ENCODE data around the gene HIVEP3.

DNA sequence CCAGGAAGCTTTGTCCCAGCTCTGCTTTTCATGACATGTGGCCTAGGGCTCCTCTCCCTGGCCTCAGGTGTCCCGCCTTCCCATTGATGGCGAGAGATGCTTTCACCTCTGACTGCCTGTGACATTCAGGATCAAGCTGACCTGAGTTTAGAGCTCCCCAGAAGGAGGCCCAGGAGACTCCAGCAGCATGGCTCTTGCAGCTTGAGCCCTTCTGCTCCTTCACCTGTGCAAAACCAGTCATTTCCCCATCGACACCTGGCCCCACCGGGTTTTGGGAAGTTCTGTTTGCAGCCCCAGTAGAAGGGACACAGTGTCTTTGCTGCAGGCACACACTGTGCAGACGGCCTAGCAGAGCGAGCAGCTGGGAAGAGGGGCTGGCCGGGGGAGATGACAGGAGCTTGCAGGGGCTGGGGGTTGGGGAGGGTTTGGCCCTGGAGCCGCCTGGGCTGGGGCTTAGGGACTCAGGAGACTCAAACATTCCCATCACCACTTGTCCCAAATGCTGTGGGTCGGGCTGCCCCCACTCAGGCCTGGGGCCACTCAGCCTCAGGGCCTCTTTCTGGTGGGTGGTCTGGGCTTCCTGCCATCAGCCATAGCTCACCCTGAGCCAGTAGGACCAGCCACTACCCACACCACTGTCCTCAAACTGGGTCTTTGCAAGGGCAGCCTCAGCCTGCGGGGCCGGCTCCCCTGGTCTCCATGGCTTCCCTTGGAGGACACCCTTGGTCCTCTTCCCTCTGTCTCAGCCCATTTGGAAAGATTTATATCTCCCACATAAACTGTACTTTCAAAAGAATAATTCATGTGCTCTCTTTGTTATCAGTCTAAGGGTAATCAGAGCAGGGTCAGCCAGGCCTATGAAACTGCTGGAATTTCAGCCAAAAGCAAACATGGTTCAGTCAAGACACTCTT, 430.4 kb downstream of the HIVEP3 start:
- TF ChIP-seq YY1 (IDR thresholded peaks at IDR 0.05; ENCODE audit: insufficient read depth, insufficient read length), result no peak
- no peak for TF ChIP-seq ZNF274 (IDR thresholded peaks at IDR 0.05; ENCODE audit: low read depth, low read length)
